Ramos (cell line): ENCODE data around the gene CTDSP2.
"Not testable (repeated sequence)": the region's sequence is repeated elsewhere in the genome, so short reads cannot be mapped to it uniquely, and the experiment has no call there.

ENCODE experiments used
- in situ Hi-C: fragments of 300-500 bp; cut with MboI; formaldehyde crosslinking; loops from one replicate; pipeline ENCODE4 v1.14.3; 2022; ENCODE audit warnings: low sequenced_read_pairs; ENCODE audit not compliant: unreplicated experiment

The CTDSP2 gene

GRCh38 chr12:57821474-57822214 lies 24.9 kb downstream of the CTDSP2 start:
- in situ Hi-C loops, result no loop called here

- in situ Hi-C loops, result not testable (repeated sequence)
Measured at GRCh38 chr12:57821015-57821414, 25.5 kb downstream of the CTDSP2 start.

- in situ Hi-C loops, result not testable (repeated sequence)
Measured at GRCh38 chr12:57820119-57820518, 26.4 kb downstream of the CTDSP2 start.

GRCh38 chr12:57817990-57818331 lies 28.6 kb downstream of the CTDSP2 start:
- in situ Hi-C loops, result not testable (repeated sequence)

GRCh38 chr12:57817261-57817989 lies 29.1 kb downstream of the CTDSP2 start:
- in situ Hi-C loops, result no loop called here

- in situ Hi-C loops, result no loop called here
Measured at GRCh38 chr12:57816855-57817151, 29.7 kb downstream of the CTDSP2 start.

GRCh38 chr12:57816001-57816854 lies 30.3 kb downstream of the CTDSP2 start:
- in situ Hi-C loops, result no loop called here

- in situ Hi-C loops, result no loop called here
Measured at GRCh38 chr12:57815177-57816000, 31.1 kb downstream of the CTDSP2 start.

- in situ Hi-C loops, result no loop called here
Measured at GRCh38 chr12:57813971-57814772, 32.4 kb downstream of the CTDSP2 start.

GRCh38 chr12:57813111-57813970 lies 33.2 kb downstream of the CTDSP2 start:
- in situ Hi-C loops, result no loop called here

- in situ Hi-C loops, result no loop called here
Measured at GRCh38 chr12:57811028-57811755, 35.3 kb downstream of the CTDSP2 start.

GRCh38 chr12:57810450-57810849 lies 36.1 kb downstream of the CTDSP2 start:
- in situ Hi-C loops, result no loop called here

GRCh38 chr12:57809425-57809824 lies 37.1 kb downstream of the CTDSP2 start:
- in situ Hi-C loops, result no loop called here

GRCh38 chr12:57808351-57808750 lies 38.2 kb downstream of the CTDSP2 start:
- in situ Hi-C loops, result no loop called here

GRCh38 chr12:57807285-57807684 lies 39.2 kb downstream of the CTDSP2 start:
- in situ Hi-C loops, result no loop called here

GRCh38 chr12:57806677-57807076 lies 39.9 kb downstream of the CTDSP2 start:
- in situ Hi-C loops, result no loop called here

- in situ Hi-C loops, result no loop called here
Measured at GRCh38 chr12:57803319-57803893, 43.1 kb downstream of the CTDSP2 start.

GRCh38 chr12:57802607-57803006 lies 43.9 kb downstream of the CTDSP2 start:
- in situ Hi-C loops, result no loop called here
